Naive thymus-derived CD8-positive, alpha-beta T cell (primary cell): Measurements from ENCODE around the gene LARP6. TPM values are rescaled to one million over a fixed set of nuclear protein-coding genes. Genes with fewer than 3 reads are reported as not detected.

Experiments used
- ATAC-seq, 2 donors: fragments of 150-1000 bp; cut with Tn5 transposase in 1 of 2; sonication (Bioruptor Pico), chemical (Tn5 transposase) in 1 of 2; 1 replicate in 1 of 2; 2 replicates in 1 of 2; pipeline ENCODE4 v1.10.0; 2021; ENCODE audit warnings: mild to moderate bottlenecking in 2 of 2, moderate library complexity in 2 of 2
- POLR2A ChIA-PET: fragments of 350-600 bp; sonication (Branson Sonifier 250); formaldehyde crosslinking; loops from one replicate; lab custom pipeline; 2021; ENCODE audit warnings: antibody characterized with exemption; lab: Charles Lee
- DNase-seq, 10 donors: peaks; one replicate each; pipeline versions ENCODE4 v3.0.0 to v3.0.0-alpha.2; 2020 to 2022
- H3K27ac Mint-ChIP-seq, 10 donors: one replicate each; pipeline ENCODE4 v1.8.0; 2020 to 2022; ENCODE audit warnings: mild to moderate bottlenecking in 10 of 10, mixed read lengths in 10 of 10, moderate library complexity in 4 of 10, inconsistent platforms in 1 of 10
- H3K27me3 Mint-ChIP-seq, 5 donors: one replicate each; pipeline ENCODE4 v1.8.0; 2021 to 2022; ENCODE audit warnings: mixed read lengths in 5 of 5
- H3K36me3 Mint-ChIP-seq, 3 donors: one replicate each; pipeline ENCODE4 v1.8.0; 2020 to 2022; ENCODE audit warnings: mixed read lengths in 3 of 3, mild to moderate bottlenecking in 2 of 3, inconsistent platforms in 1 of 3
- H3K4me1 Mint-ChIP-seq, 4 donors: one replicate each; pipeline ENCODE4 v1.8.0; 2021 to 2022; ENCODE audit warnings: mixed read lengths in 4 of 4
- H3K4me3 Mint-ChIP-seq, 10 donors: one replicate each; pipeline ENCODE4 v1.8.0; 2020 to 2022; ENCODE audit warnings: mild to moderate bottlenecking in 10 of 10, mixed read lengths in 10 of 10, moderate library complexity in 6 of 10, inconsistent platforms in 1 of 10
- H3K9me3 Mint-ChIP-seq, 9 donors: one replicate each; pipeline ENCODE4 v1.8.0; 2020 to 2022; ENCODE audit warnings: mixed read lengths in 9 of 9, mild to moderate bottlenecking in 3 of 9, inconsistent platforms in 1 of 9, moderate library complexity in 1 of 9
- polyA plus RNA-seq, 3 donors: library from polyadenylated mRNA; unstranded; fragments of 300-500 nt; fragmentation: Illumina TruSeq; gene quantifications; one replicate each; pipeline ENCODE4 v1.2.3, GENCODE V29; 2021
- total RNA-seq, 8 experiments: library from RNA in 2 of 8; stranded (reverse) in 2 of 8; gene quantifications; one replicate each; pipeline ENCODE4 v1.2.3 and lab custom pipeline; 2021 to 2026

LARP6 gene
- total and polyA plus RNA-seq, 5 experiments from 2014 or later: 0.03 to 0.36 TPM; not detected in 3

GRCh38 chr15:70834999-70835398, 19.0 kb downstream of the LARP6 start:
- H3K4me3 Mint-ChIP-seq: no peak overlapping the region
- H3K4me1 Mint-ChIP-seq: peaks cover 0 to 1% (median 0%) of the 10 kb centered on the region in 4 donors
- no peaks in the 10 kb centered on the region for H3K9me3 Mint-ChIP-seq
- no peak overlapping the region for H3K27ac Mint-ChIP-seq
- ATAC-seq (no peak), DNase-seq (no peak)
- POLR2A ChIA-PET: no interaction called here
- H3K36me3 Mint-ChIP-seq: peaks cover 0 to 2% (median 0%) of the 10 kb centered on the region in 3 donors
- peaks cover 0 to 10% (median 4%) of the 10 kb centered on the region in 5 donors for H3K27me3 Mint-ChIP-seq

GRCh38 chr15:70833861-70834765, 19.8 kb downstream of the LARP6 start:
- peaks cover 0 to 10% (median 6%) of the 10 kb centered on the region in 5 donors for H3K27me3 Mint-ChIP-seq
- no peaks in the 10 kb centered on the region for H3K9me3 Mint-ChIP-seq
- peaks cover 0 to 1% (median 0%) of the 10 kb centered on the region in 4 donors for H3K4me1 Mint-ChIP-seq
- H3K27ac Mint-ChIP-seq: no peak overlapping the region
- POLR2A ChIA-PET: no interaction called here
- H3K4me3 Mint-ChIP-seq: no peak overlapping the region
- ATAC-seq (no peak), DNase-seq (no peak)
- peaks cover 0 to 2% (median 0%) of the 10 kb centered on the region in 3 donors for H3K36me3 Mint-ChIP-seq

GRCh38 chr15:70833422-70833821, 20.5 kb downstream of the LARP6 start:
- DNase-seq (no peak), ATAC-seq (no peak)
- H3K27ac Mint-ChIP-seq: no peak overlapping the region
- H3K9me3 Mint-ChIP-seq: no peaks in the 10 kb centered on the region
- peaks cover 0 to 1% (median 0%) of the 10 kb centered on the region in 4 donors for H3K4me1 Mint-ChIP-seq
- no peak overlapping the region for H3K4me3 Mint-ChIP-seq
- H3K36me3 Mint-ChIP-seq: peaks cover 0 to 2% (median 0%) of the 10 kb centered on the region in 3 donors
- POLR2A ChIA-PET: no interaction called here
- peaks cover 0 to 10% (median 6%) of the 10 kb centered on the region in 5 donors for H3K27me3 Mint-ChIP-seq

- peak overlapping the region in 1 of 10 donors; percentile 40 for H3K27ac Mint-ChIP-seq
These were observed 21.8 kb downstream of the LARP6 start for GRCh38 chr15:70832176-70832575.

GRCh38 chr15:70831094-70831911, 22.7 kb downstream of the LARP6 start:
- POLR2A ChIA-PET: no interaction called here
- Mint-ChIP-seq H3K9me3 (no peaks in the 10 kb centered on the region), H3K4me1 (peaks cover 0 to 5% (median 3%) of the 10 kb centered on the region in 4 donors), H3K27ac (no peak overlapping the region), H3K27me3 (peaks cover 4 to 12% (median 5%) of the 10 kb centered on the region in 5 donors), H3K4me3 (no peak overlapping the region), H3K36me3 (peaks cover 0 to 2% (median 0%) of the 10 kb centered on the region in 3 donors)
- DNase-seq (no peak), ATAC-seq (no peak)

More at GRCh38 chr15:70832176-70832575, 21.8 kb downstream of the LARP6 start:
- H3K4me3 Mint-ChIP-seq: no peak overlapping the region
- POLR2A ChIA-PET: no interaction called here
- ATAC-seq: no peak
- peaks cover 0 to 10% (median 6%) of the 10 kb centered on the region in 5 donors for H3K27me3 Mint-ChIP-seq
- H3K36me3 Mint-ChIP-seq: peaks cover 0 to 2% (median 0%) of the 10 kb centered on the region in 3 donors
- no peak for DNase-seq
- peaks cover 0 to 1% (median 0%) of the 10 kb centered on the region in 4 donors for H3K4me1 Mint-ChIP-seq
- H3K9me3 Mint-ChIP-seq: no peaks in the 10 kb centered on the region

GRCh38 chr15:70830615-70831014, 23.3 kb downstream of the LARP6 start:
- peak overlapping the region in 1 of 10 donors; percentile 11 for H3K27ac Mint-ChIP-seq
- no peaks in the 10 kb centered on the region for H3K9me3 Mint-ChIP-seq
- no peak overlapping the region for H3K4me3 Mint-ChIP-seq
- peaks cover 0 to 5% (median 3%) of the 10 kb centered on the region in 4 donors for H3K4me1 Mint-ChIP-seq
- H3K27me3 Mint-ChIP-seq: peaks cover 0 to 16% (median 7%) of the 10 kb centered on the region in 5 donors
- H3K36me3 Mint-ChIP-seq: no peaks in the 10 kb centered on the region
- DNase-seq (no peak), ATAC-seq (no peak)
- POLR2A ChIA-PET: no interaction called here

GRCh38 chr15:70829371-70830166, 24.4 kb downstream of the LARP6 start:
- Mint-ChIP-seq H3K4me3 (no peak overlapping the region), H3K27ac (no peak overlapping the region), H3K9me3 (no peaks in the 10 kb centered on the region), H3K27me3 (peaks cover 7 to 20% (median 9%) of the 10 kb centered on the region in 5 donors), H3K36me3 (no peaks in the 10 kb centered on the region), H3K4me1 (peaks cover 0 to 7% (median 3%) of the 10 kb centered on the region in 4 donors)
- POLR2A ChIA-PET: no interaction called here
- ATAC-seq: no peak
- no peak for DNase-seq

GRCh38 chr15:70827721-70828120, 26.2 kb downstream of the LARP6 start:
- Mint-ChIP-seq H3K27ac (no peak overlapping the region), H3K36me3 (no peaks in the 10 kb centered on the region), H3K4me3 (no peak overlapping the region), H3K27me3 (peaks cover 7 to 20% (median 14%) of the 10 kb centered on the region in 5 donors), H3K4me1 (peaks cover 0 to 7% (median 2%) of the 10 kb centered on the region in 4 donors), H3K9me3 (no peaks in the 10 kb centered on the region)
- ATAC-seq (no peak), DNase-seq (no peak)
- POLR2A ChIA-PET: no interaction called here

- POLR2A ChIA-PET: no interaction called here
- DNase-seq: no peak
- Mint-ChIP-seq H3K27ac (no peak overlapping the region), H3K4me3 (no peak overlapping the region), H3K27me3 (peaks cover 7 to 20% (median 14%) of the 10 kb centered on the region in 5 donors), H3K4me1 (peaks cover 0 to 7% (median 2%) of the 10 kb centered on the region in 4 donors), H3K36me3 (no peaks in the 10 kb centered on the region), H3K9me3 (no peaks in the 10 kb centered on the region)
- ATAC-seq: no peak
These were observed 27.3 kb downstream of the LARP6 start for GRCh38 chr15:70826634-70827033.

GRCh38 chr15:70825841-70826240, 28.1 kb downstream of the LARP6 start:
- peaks cover 0 to under 1% (median 0%) of the 10 kb centered on the region in 9 donors for H3K9me3 Mint-ChIP-seq
- no peaks in the 10 kb centered on the region for H3K36me3 Mint-ChIP-seq
- no peak for DNase-seq
- H3K4me3 Mint-ChIP-seq: no peak overlapping the region
- peaks cover 0 to 7% (median 2%) of the 10 kb centered on the region in 4 donors for H3K4me1 Mint-ChIP-seq
- POLR2A ChIA-PET: no interaction called here
- H3K27me3 Mint-ChIP-seq: peaks cover 6 to 20% (median 14%) of the 10 kb centered on the region in 5 donors
- H3K27ac Mint-ChIP-seq: no peak overlapping the region
- ATAC-seq: no peak

GRCh38 chr15:70823196-70823595, 30.8 kb downstream of the LARP6 start:
- no peak overlapping the region for H3K4me3 Mint-ChIP-seq
- peaks cover 4 to 20% (median 14%) of the 10 kb centered on the region in 5 donors for H3K27me3 Mint-ChIP-seq
- no peaks in the 10 kb centered on the region for H3K36me3 Mint-ChIP-seq
- POLR2A ChIA-PET: no interaction called here
- H3K4me1 Mint-ChIP-seq: peaks cover 0 to 7% (median 2%) of the 10 kb centered on the region in 4 donors
- no peak for DNase-seq
- peaks cover 0 to 3% (median 0%) of the 10 kb centered on the region in 9 donors for H3K9me3 Mint-ChIP-seq
- ATAC-seq: no peak
- no peak overlapping the region for H3K27ac Mint-ChIP-seq

- DNase-seq (no peak), ATAC-seq (no peak)
- Mint-ChIP-seq H3K27ac (no peak overlapping the region), H3K4me3 (no peak overlapping the region), H3K4me1 (peaks cover 0 to 1% (median 0%) of the 10 kb centered on the region in 4 donors), H3K27me3 (peaks cover 2 to 13% (median 3%) of the 10 kb centered on the region in 5 donors), H3K9me3 (peaks cover 0 to 3% (median 0%) of the 10 kb centered on the region in 9 donors), H3K36me3 (no peaks in the 10 kb centered on the region)
- POLR2A ChIA-PET: no interaction called here
These were observed 33.7 kb downstream of the LARP6 start for GRCh38 chr15:70820214-70820613.
